Vagina (tissue), 2 donors: ENCODE results near the gene ARHGAP32. TPM values are rescaled to one million over a fixed set of nuclear protein-coding genes. Genes with fewer than 3 reads are reported as not detected.

Source experiments
- DNase-seq, 2 donors: peaks; one replicate each; pipeline ENCODE4 v3.0.0-alpha.2; 2017; ENCODE audit errors: extremely low spot score in 2 of 2
- H3K27ac ChIP-seq: fragments of 200-600 bp; sonication (generic); one replicate; pipeline ENCODE4 v1.5.1; 2019
- H3K27me3 ChIP-seq: fragments of 200-600 bp; sonication (generic); one replicate; pipeline ENCODE4 v1.5.1; 2019
- H3K36me3 ChIP-seq, 2 donors: fragments of 200-600 bp; sonication (generic); one replicate each; pipeline ENCODE4 v1.5.1; 2017 to 2019
- H3K4me1 ChIP-seq: fragments of 200-600 bp; sonication (generic); one replicate; pipeline ENCODE4 v1.5.1; 2019
- H3K4me3 ChIP-seq, 2 donors: fragments of 200-600 bp; sonication (generic); 1 replicate in 1 of 2; 2 replicates in 1 of 2; pipeline ENCODE4 v1.5.1; 2016 to 2019
- H3K9me3 ChIP-seq: fragments of 200-600 bp; sonication (generic); one replicate; pipeline ENCODE4 v1.5.1; 2019
- CTCF ChIP-seq, 3 experiments: fragments of 450-650 bp in 2 of 3; fragments of 200-600 bp in 1 of 3; sonication (generic) in 1 of 3; IDR thresholded peaks; one replicate each; pipeline ENCODE4 v1.5.1; 2017 to 2019; ENCODE audit warnings: antibody characterized with exemption in 3 of 3, mild to moderate bottlenecking in 2 of 3, moderate library complexity in 2 of 3
- POLR2A ChIP-seq, 2 donors: fragments of 450-650 bp; IDR thresholded peaks; one replicate each; pipeline ENCODE4 v1.6.1; 2017; ENCODE audit warnings: antibody characterized with exemption in 2 of 2, mild to moderate bottlenecking in 2 of 2, moderate library complexity in 2 of 2
- POLR2AphosphoS5 ChIP-seq, 2 donors: sonication (generic); formaldehyde crosslinking; IDR thresholded peaks; one replicate each; pipeline ENCODE4 v1.9.0; 2017; ENCODE audit warnings: antibody characterized with exemption in 2 of 2, mild to moderate bottlenecking in 2 of 2, low read depth in 1 of 2; ENCODE audit not compliant: insufficient read depth in 1 of 2
- intact Hi-C: fragments of 100-400 bp; cut with DNase I; formaldehyde crosslinking; loops from one replicate; pipeline ENCODE4 v1.15.1; 2023
- total RNA-seq: library from RNA; depleted of rRNA; stranded (reverse); fragments of >200 nt; gene quantifications from one replicate; pipeline ENCODE4 v1.2.3, GENCODE V29; 2016

ARHGAP32 gene
- total RNA-seq, 1 donor from 2014 or later: 42.0 TPM

- intact Hi-C loops: loop anchor here (10.0 kb wide), 1 partner anchor 65 kb away; no protein-coding TSS in a partner anchor
- Histone ChIP-seq H3K9me3 (no peaks in the 10 kb centered on the region), H3K4me3 (no peak overlapping the region), H3K27me3 (no peaks in the 10 kb centered on the region), H3K27ac (no peak overlapping the region), H3K4me1 (no peaks in the 10 kb centered on the region), H3K36me3 (no peaks in the 10 kb centered on the region)
- no peak for DNase-seq
- TF ChIP-seq POLR2A (IDR thresholded peaks at IDR 0.05): no peak
- TF ChIP-seq CTCF (IDR thresholded peaks at IDR 0.05): no peak
- no peak for TF ChIP-seq POLR2AphosphoS5 (IDR thresholded peaks at IDR 0.05; ENCODE audit: insufficient read depth in 1 of 2, low read depth in 1 of 2)
Measured at GRCh38 chr11:128949791-128950454, 242.2 kb downstream of the ARHGAP32 start.

- intact Hi-C loops: no loop called here
- Histone ChIP-seq H3K27ac (no peak overlapping the region), H3K4me3 (no peak overlapping the region), H3K4me1 (no peaks in the 10 kb centered on the region), H3K36me3 (no peaks in the 10 kb centered on the region), H3K9me3 (no peaks in the 10 kb centered on the region), H3K27me3 (no peaks in the 10 kb centered on the region)
- no peak for TF ChIP-seq CTCF (IDR thresholded peaks at IDR 0.05)
- no peak for TF ChIP-seq POLR2AphosphoS5 (IDR thresholded peaks at IDR 0.05; ENCODE audit: insufficient read depth in 1 of 2, low read depth in 1 of 2)
- no peak for TF ChIP-seq POLR2A (IDR thresholded peaks at IDR 0.05)
- DNase-seq: no peak
Measured at GRCh38 chr11:128948583-128948982, 243.5 kb downstream of the ARHGAP32 start.

DNA sequence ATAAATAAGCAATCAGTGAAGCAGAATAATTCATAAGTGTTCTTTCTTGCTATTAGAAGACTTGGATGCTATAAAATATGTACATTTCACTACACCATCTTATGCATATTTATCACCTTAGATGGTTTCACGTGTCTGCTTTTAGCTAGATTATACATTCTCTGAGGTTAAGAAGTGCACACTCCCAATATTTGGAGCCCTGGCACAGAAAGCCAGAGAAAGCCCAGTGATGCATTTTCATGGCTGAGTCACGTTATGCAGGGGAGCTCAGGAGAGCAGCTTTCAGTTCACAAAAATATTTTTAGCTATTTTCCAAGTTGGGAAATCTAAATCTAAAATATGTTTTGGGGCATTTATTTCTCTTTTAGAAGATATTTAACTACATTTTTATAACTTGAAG is 244.4 kb downstream of the ARHGAP32 start:
- Histone ChIP-seq H3K4me1 (no peaks in the 10 kb centered on the region), H3K4me3 (no peak overlapping the region), H3K9me3 (no peaks in the 10 kb centered on the region), H3K27ac (no peak overlapping the region), H3K36me3 (no peaks in the 10 kb centered on the region), H3K27me3 (no peaks in the 10 kb centered on the region)
- DNase-seq: no peak
- intact Hi-C loops: no loop called here
- TF ChIP-seq CTCF (IDR thresholded peaks at IDR 0.05): no peak
- TF ChIP-seq POLR2AphosphoS5 (IDR thresholded peaks at IDR 0.05; ENCODE audit: insufficient read depth in 1 of 2, low read depth in 1 of 2): no peak
- TF ChIP-seq POLR2A (IDR thresholded peaks at IDR 0.05): no peak

GRCh38 chr11:128946648-128947047 is 245.5 kb downstream of the ARHGAP32 start:
- H3K9me3 ChIP-seq: no peaks in the 10 kb centered on the region
- H3K36me3 ChIP-seq: no peaks in the 10 kb centered on the region
- no peak for DNase-seq
- no peak overlapping the region for H3K4me3 ChIP-seq
- H3K27ac ChIP-seq: no peak overlapping the region
- intact Hi-C loops: no loop called here
- H3K4me1 ChIP-seq: no peaks in the 10 kb centered on the region
- no peak for TF ChIP-seq POLR2A (IDR thresholded peaks at IDR 0.05)
- TF ChIP-seq POLR2AphosphoS5 (IDR thresholded peaks at IDR 0.05; ENCODE audit: insufficient read depth in 1 of 2, low read depth in 1 of 2): no peak
- no peak for TF ChIP-seq CTCF (IDR thresholded peaks at IDR 0.05)
- H3K27me3 ChIP-seq: no peaks in the 10 kb centered on the region

GRCh38 chr11:128943428-128943976 is 248.6 kb downstream of the ARHGAP32 start:
- no peak for TF ChIP-seq POLR2A (IDR thresholded peaks at IDR 0.05)
- TF ChIP-seq POLR2AphosphoS5 (IDR thresholded peaks at IDR 0.05; ENCODE audit: insufficient read depth in 1 of 2, low read depth in 1 of 2): no peak
- TF ChIP-seq CTCF (IDR thresholded peaks at IDR 0.05): no peak
- no peaks in the 10 kb centered on the region for H3K36me3 ChIP-seq
- H3K4me1 ChIP-seq: no peaks in the 10 kb centered on the region
- H3K27me3 ChIP-seq: no peaks in the 10 kb centered on the region
- no peak overlapping the region for H3K4me3 ChIP-seq
- no peaks in the 10 kb centered on the region for H3K9me3 ChIP-seq
- intact Hi-C loops: no loop called here
- no peak overlapping the region for H3K27ac ChIP-seq
- DNase-seq: no peak
